ENCODE data around the gene ATP5ME. TPM values are rescaled to one million over a fixed set of nuclear protein-coding genes. Genes with fewer than 3 reads are reported as not detected.

The ATP5ME gene
- total and polyA plus RNA-seq, 2 donors from 2014 or later, result 248 to 1,928 TPM

DNA sequence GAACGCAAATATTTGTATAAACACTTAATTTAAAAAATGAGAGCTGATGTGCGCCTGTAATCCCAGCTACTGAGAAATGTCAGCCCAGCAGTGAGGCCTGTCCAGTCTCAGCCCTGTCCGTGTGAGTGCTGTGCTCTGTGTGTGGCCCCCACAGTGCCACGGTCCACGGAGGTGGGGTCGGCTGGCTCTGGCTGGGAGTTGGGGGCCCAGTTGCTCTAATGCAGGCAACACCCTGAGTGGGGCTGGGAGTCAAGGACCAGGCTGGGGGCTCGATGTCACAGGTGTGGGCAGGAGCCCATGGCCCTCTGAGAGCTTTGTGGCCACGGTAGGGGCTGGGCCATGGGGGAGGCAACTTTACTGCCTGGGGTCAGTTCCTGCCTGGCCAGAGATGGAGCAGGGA lies 44.4 kb upstream of the ATP5ME start:
- Histone ChIP-seq H3K4me1 (ENCODE audit: control insufficient read depth in 2 of 3, insufficient read depth in 2 of 3, low read depth in 1 of 3, low read length in 3 of 3) (peaks cover 0 to 13% (median 0%) of the 10 kb centered on the region in 3 donors), H3K9ac (ENCODE audit: low read length in 3 of 3) (no peak overlapping the region), H3K36me3 (ENCODE audit: control insufficient read depth in 2 of 3, insufficient read depth in 3 of 3, low read length in 3 of 3) (no peaks in the 10 kb centered on the region), H3K27me3 (ENCODE audit: control insufficient read depth, insufficient read depth, low read length) (no peaks in the 10 kb centered on the region), H3K4me3 (ENCODE audit: low read length in 3 of 3) (no peak overlapping the region), H3K9me3 (ENCODE audit: control insufficient read depth in 2 of 3, insufficient read depth in 1 of 3, low read length in 3 of 3) (no peaks in the 10 kb centered on the region), H3K27ac (ENCODE audit: low read depth in 2 of 2, low read length in 2 of 2) (no peak overlapping the region)
- FAIRE-seq, result no peak
- DNase-seq, result no peak
- intact Hi-C loops (cut with DNase I), result no loop called here
- TF ChIP-seq, protein P1, sequence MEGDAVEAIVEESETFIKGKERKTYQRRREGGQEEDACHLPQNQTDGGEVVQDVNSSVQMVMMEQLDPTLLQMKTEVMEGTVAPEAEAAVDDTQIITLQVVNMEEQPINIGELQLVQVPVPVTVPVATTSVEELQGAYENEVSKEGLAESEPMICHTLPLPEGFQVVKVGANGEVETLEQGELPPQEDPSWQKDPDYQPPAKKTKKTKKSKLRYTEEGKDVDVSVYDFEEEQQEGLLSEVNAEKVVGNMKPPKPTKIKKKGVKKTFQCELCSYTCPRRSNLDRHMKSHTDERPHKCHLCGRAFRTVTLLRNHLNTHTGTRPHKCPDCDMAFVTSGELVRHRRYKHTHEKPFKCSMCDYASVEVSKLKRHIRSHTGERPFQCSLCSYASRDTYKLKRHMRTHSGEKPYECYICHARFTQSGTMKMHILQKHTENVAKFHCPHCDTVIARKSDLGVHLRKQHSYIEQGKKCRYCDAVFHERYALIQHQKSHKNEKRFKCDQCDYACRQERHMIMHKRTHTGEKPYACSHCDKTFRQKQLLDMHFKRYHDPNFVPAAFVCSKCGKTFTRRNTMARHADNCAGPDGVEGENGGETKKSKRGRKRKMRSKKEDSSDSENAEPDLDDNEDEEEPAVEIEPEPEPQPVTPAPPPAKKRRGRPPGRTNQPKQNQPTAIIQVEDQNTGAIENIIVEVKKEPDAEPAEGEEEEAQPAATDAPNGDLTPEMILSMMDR (IDR thresholded peaks at IDR 0.05; ENCODE audit: borderline replicate concordance, extremely low read depth, insufficient read depth), result no peak

DNA sequence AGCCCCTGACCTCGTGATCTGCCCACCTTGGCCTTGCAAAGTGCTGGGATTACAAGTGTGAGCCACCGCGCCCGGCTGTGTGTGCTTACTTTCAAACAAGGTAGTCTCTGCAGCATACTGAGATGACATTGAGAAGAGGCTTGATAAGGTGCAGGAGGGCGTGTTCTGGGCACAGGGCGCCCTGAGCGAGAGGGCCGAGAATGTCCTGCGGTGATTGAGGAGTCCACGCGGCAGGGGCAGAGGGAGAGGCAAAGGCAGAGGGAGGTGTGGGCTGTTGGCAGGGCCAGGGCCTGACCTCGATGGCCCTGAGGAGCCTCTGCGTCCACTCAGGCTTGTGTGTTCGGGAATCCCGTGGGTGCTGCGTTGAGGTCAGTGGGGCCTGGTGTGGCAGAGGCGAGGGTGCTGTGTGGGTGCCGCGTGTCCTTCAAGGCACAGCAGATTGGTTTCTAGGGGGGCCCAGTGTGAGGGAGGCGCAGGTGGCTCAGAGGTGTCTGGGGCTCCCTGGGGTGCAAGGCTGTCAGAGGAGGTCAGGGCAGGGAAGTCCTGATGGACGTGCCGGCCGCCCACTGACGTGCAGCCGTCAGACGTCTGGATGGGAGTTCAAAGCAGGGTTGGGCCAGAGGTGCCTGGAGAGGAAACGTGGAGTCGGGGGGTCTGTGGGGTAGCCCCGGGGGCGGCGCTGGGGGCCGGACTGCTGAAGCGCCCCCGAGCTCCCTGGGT lies 43.7 kb upstream of the ATP5ME start:
- intact Hi-C loops (cut with DNase I), result no loop called here
- no peak for FAIRE-seq

DNA sequence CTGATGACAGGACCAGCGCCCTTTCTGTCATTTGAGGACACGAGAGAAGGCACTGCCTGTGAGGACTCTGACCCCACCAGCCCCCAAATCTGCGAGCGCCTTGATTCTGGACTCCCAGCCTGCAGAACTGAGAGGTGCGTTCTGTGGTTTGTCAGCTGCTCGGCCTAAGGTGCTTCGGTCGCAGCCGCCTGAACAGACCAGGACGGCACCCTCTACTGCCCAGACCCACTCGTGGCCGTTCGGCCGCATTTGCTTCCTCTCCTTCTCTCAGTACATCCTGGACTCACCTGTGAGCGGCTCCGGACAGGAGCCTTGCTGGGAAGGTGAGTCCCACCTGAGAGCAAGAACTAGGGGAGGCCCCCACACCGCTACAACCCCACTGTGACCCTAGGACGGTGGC lies 40.0 kb upstream of the ATP5ME start:
- Histone ChIP-seq H3K4me3 (ENCODE audit: low read length in 3 of 3) (no peak overlapping the region), H3K36me3 (ENCODE audit: control insufficient read depth in 2 of 3, insufficient read depth in 3 of 3, low read length in 3 of 3) (no peaks in the 10 kb centered on the region), H3K27ac (ENCODE audit: low read depth in 2 of 2, low read length in 2 of 2) (no peak overlapping the region), H3K9me3 (ENCODE audit: control insufficient read depth in 2 of 3, insufficient read depth in 1 of 3, low read length in 3 of 3) (no peaks in the 10 kb centered on the region), H3K4me1 (ENCODE audit: control insufficient read depth in 2 of 3, insufficient read depth in 2 of 3, low read depth in 1 of 3, low read length in 3 of 3) (peaks cover 0 to 8% (median 0%) of the 10 kb centered on the region in 3 donors), H3K9ac (ENCODE audit: low read length in 3 of 3) (no peak overlapping the region), H3K27me3 (ENCODE audit: control insufficient read depth, insufficient read depth, low read length) (no peaks in the 10 kb centered on the region)
- TF ChIP-seq, protein P1 (IDR thresholded peaks at IDR 0.05; ENCODE audit: borderline replicate concordance, extremely low read depth, insufficient read depth), result no peak
- no peak for FAIRE-seq
- intact Hi-C loops (cut with DNase I), result no loop called here
- no peak for DNase-seq

More for the DNA sequence above, 43.7 kb upstream of the ATP5ME start:
- no peaks in the 10 kb centered on the region for H3K36me3 ChIP-seq (ENCODE audit: control insufficient read depth in 2 of 3, insufficient read depth in 3 of 3, low read length in 3 of 3)
- H3K27me3 ChIP-seq (ENCODE audit: control insufficient read depth, insufficient read depth, low read length), result no peaks in the 10 kb centered on the region
- peaks cover 0 to 13% (median 0%) of the 10 kb centered on the region in 3 donors for H3K4me1 ChIP-seq (ENCODE audit: control insufficient read depth in 2 of 3, insufficient read depth in 2 of 3, low read depth in 1 of 3, low read length in 3 of 3)
- no peaks in the 10 kb centered on the region for H3K9me3 ChIP-seq (ENCODE audit: control insufficient read depth in 2 of 3, insufficient read depth in 1 of 3, low read length in 3 of 3)
- TF ChIP-seq, protein P1 (IDR thresholded peaks at IDR 0.05; ENCODE audit: borderline replicate concordance, extremely low read depth, insufficient read depth), result no peak
- H3K4me3 ChIP-seq (ENCODE audit: low read length in 3 of 3), result no peak overlapping the region
- no peak overlapping the region for H3K9ac ChIP-seq (ENCODE audit: low read length in 3 of 3)
- no peak for DNase-seq
- no peak overlapping the region for H3K27ac ChIP-seq (ENCODE audit: low read depth in 2 of 2, low read length in 2 of 2)

Measured in kidney (tissue), 14 donors.